Activated CD4-positive, alpha-beta T cell treated with anti-CD3 and anti-CD28 coated beads, Interleukin-2, amount 10 ng/mL, durations not matched to agents 24 days and 14 days (primary cell): Measurements from ENCODE around the gene FAM107B. TPM values are rescaled to one million over a fixed set of nuclear protein-coding genes. Genes with fewer than 3 reads are reported as not detected.
"Not testable (repeated sequence)": the region's sequence is repeated elsewhere in the genome, so short reads cannot be mapped to it uniquely, and the experiment has no call there.

ENCODE experiments used
- DNase-seq: peaks from one replicate; pipeline ENCODE4 v3.0.0; 2022
- H3K27ac Mint-ChIP-seq: one replicate; pipeline ENCODE4 v1.8.0; 2022; ENCODE audit warnings: mild to moderate bottlenecking, mixed read lengths
- H3K27me3 Mint-ChIP-seq: one replicate; pipeline ENCODE4 v1.8.0; 2022; ENCODE audit warnings: mixed read lengths
- H3K36me3 Mint-ChIP-seq: one replicate; pipeline ENCODE4 v1.8.0; 2022; ENCODE audit warnings: low read depth, mild to moderate bottlenecking, mixed read lengths
- H3K4me1 Mint-ChIP-seq: one replicate; pipeline ENCODE4 v1.8.0; 2021; ENCODE audit warnings: mixed read lengths
- H3K4me3 Mint-ChIP-seq: one replicate; pipeline ENCODE4 v1.8.0; 2022; ENCODE audit warnings: mild to moderate bottlenecking, moderate library complexity, mixed read lengths
- H3K9me3 Mint-ChIP-seq: one replicate; pipeline ENCODE4 v1.8.0; 2021; ENCODE audit warnings: mixed read lengths
- intact Hi-C: fragments of 100-400 bp; cut with micrococcal nuclease; formaldehyde crosslinking; loops from one replicate; pipeline ENCODE4 v1.15.1; 2023
- total RNA-seq: library from RNA; stranded (reverse); gene quantifications from 2 replicates; pipeline ENCODE4 v1.2.3, GENCODE V29; 2022

Gene FAM107B
- total RNA-seq, 1 donor from 2014 or later = 113 TPM

- peaks cover 15% of the 10 kb centered on the region for H3K4me1 Mint-ChIP-seq
- no peak for DNase-seq
- peaks cover 4% of the 10 kb centered on the region for H3K9me3 Mint-ChIP-seq
- H3K27me3 Mint-ChIP-seq = no peaks in the 10 kb centered on the region
- H3K4me3 Mint-ChIP-seq = no peak overlapping the region
- intact Hi-C loops = no loop called here
- no peaks in the 10 kb centered on the region for H3K36me3 Mint-ChIP-seq
- no peak overlapping the region for H3K27ac Mint-ChIP-seq
Measured at GRCh38 chr10:14737808-14738545, 36.7 kb downstream of the FAM107B start.

- intact Hi-C loops = no loop called here
Measured at GRCh38 chr10:14736600-14737081, 38.1 kb downstream of the FAM107B start.

DNA sequence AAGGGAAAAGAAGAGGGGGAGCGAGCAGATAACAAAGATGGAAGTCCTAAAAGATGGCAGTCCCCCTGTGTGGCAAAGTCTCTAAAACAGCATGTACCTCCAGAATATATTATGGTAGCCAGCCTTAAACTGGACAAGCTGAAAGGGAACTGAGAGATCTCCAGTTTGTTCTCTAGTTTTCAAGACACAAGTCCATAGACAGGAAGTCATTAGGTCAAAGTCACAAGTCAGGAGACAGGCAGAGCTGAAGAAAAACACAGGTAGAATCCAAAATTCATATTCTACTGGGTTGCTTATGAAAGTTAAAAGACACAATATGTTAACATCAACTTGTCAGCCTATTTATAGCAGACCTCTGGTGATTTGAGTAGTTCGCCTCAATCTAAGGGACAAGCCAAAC, 38.7 kb downstream of the FAM107B start:
- Mint-ChIP-seq H3K9me3 (no peaks in the 10 kb centered on the region), H3K36me3 (no peaks in the 10 kb centered on the region), H3K4me1 (peaks cover 7% of the 10 kb centered on the region), H3K27ac (no peak overlapping the region), H3K4me3 (no peak overlapping the region), H3K27me3 (no peaks in the 10 kb centered on the region)
- intact Hi-C loops = no loop called here
- no peak for DNase-seq

More at GRCh38 chr10:14736600-14737081, 38.1 kb downstream of the FAM107B start:
- Mint-ChIP-seq H3K9me3 (no peaks in the 10 kb centered on the region), H3K27ac (no peak overlapping the region), H3K4me1 (peaks cover 9% of the 10 kb centered on the region), H3K27me3 (no peaks in the 10 kb centered on the region), H3K4me3 (no peak overlapping the region), H3K36me3 (no peaks in the 10 kb centered on the region)
- DNase-seq = no peak

GRCh38 chr10:14731875-14732512, 42.7 kb downstream of the FAM107B start:
- H3K4me1 Mint-ChIP-seq = no peaks in the 10 kb centered on the region
- no peaks in the 10 kb centered on the region for H3K36me3 Mint-ChIP-seq
- no peaks in the 10 kb centered on the region for H3K27me3 Mint-ChIP-seq
- DNase-seq = peak; percentile 48
- intact Hi-C loops = no loop called here
- H3K9me3 Mint-ChIP-seq = peaks cover 13% of the 10 kb centered on the region
- H3K27ac Mint-ChIP-seq = no peak overlapping the region
- H3K4me3 Mint-ChIP-seq = no peak overlapping the region

- H3K4me1 Mint-ChIP-seq = peaks cover 7% of the 10 kb centered on the region
- H3K4me3 Mint-ChIP-seq = no peak overlapping the region
- no peak overlapping the region for H3K27ac Mint-ChIP-seq
- intact Hi-C loops = no loop called here
- no peak for DNase-seq
- H3K9me3 Mint-ChIP-seq = peaks cover 13% of the 10 kb centered on the region
- no peaks in the 10 kb centered on the region for H3K27me3 Mint-ChIP-seq
- H3K36me3 Mint-ChIP-seq = no peaks in the 10 kb centered on the region
Measured at GRCh38 chr10:14728346-14728745, 46.4 kb downstream of the FAM107B start.

GRCh38 chr10:14727924-14728323, 46.8 kb downstream of the FAM107B start:
- Mint-ChIP-seq H3K36me3 (no peaks in the 10 kb centered on the region), H3K27ac (no peak overlapping the region), H3K9me3 (peaks cover 13% of the 10 kb centered on the region), H3K4me3 (no peak overlapping the region), H3K27me3 (no peaks in the 10 kb centered on the region), H3K4me1 (peaks cover 12% of the 10 kb centered on the region)
- intact Hi-C loops = no loop called here
- DNase-seq = no peak

DNA sequence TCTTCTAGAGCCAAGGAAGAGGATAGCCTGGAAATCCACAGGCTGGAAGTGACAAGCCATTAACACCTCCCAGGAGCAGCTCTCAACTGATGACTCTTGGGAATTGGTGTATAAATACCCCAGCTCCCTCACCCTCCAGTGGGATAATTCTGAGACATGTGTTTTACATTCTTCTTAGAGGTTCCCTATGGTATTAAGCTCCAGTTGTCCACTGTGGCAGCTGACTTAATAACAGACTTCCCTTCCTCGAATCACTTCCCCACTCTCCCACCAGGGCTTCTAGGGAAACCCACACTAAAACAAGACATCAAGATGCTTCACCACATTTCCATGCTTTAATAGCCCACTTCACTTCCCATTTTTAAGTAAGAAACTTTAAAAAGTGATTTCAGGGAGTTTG, 47.2 kb downstream of the FAM107B start:
- Mint-ChIP-seq H3K9me3 (peaks cover 13% of the 10 kb centered on the region), H3K36me3 (no peaks in the 10 kb centered on the region), H3K27me3 (no peaks in the 10 kb centered on the region), H3K27ac (no peak overlapping the region), H3K4me3 (no peak overlapping the region), H3K4me1 (peaks cover 14% of the 10 kb centered on the region)
- no peak for DNase-seq
- intact Hi-C loops = no loop called here

GRCh38 chr10:14724931-14725330, 49.8 kb downstream of the FAM107B start:
- Mint-ChIP-seq H3K36me3 (no peaks in the 10 kb centered on the region), H3K4me3 (no peak overlapping the region), H3K27ac (no peak overlapping the region), H3K4me1 (peaks cover 14% of the 10 kb centered on the region), H3K9me3 (peaks cover 6% of the 10 kb centered on the region), H3K27me3 (no peaks in the 10 kb centered on the region)
- no peak for DNase-seq
- intact Hi-C loops = no loop called here

DNA sequence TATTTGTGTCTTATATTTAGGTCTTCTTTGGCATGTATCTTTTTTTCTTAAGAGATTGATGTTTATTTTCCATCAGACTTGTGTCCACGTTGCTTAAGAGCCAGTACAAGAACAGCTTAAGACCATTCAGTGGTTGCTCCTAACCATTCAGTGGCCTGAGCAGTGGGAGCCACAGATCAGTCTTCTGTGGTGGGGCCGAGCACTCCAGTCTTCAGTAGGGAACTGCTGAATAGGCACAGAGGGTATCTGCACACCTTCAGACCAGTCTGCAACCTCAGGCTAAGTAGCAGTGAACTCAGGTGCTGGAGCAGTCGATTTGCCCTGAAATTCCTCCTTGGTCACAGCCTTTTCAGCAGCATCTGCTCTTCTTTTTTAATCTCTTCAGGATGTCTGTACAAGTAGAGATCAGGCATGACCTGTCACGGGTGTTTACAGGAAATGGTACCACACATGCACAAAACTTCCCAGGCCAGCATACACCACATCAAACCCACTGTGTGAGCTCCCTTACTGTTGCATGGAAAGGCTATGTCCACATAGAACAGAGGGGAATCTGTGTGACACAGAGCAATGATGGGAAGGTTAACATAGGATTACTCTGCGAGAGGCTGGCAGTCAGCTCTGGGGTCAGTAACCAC, 51.5 kb downstream of the FAM107B start:
- Mint-ChIP-seq H3K27me3 (no peaks in the 10 kb centered on the region), H3K4me3 (peak overlapping the region; percentile 18), H3K36me3 (no peaks in the 10 kb centered on the region), H3K9me3 (peaks cover 6% of the 10 kb centered on the region), H3K27ac (peak overlapping the region; percentile 40), H3K4me1 (peaks cover 14% of the 10 kb centered on the region)
- DNase-seq = peak; percentile 81
- intact Hi-C loops = no loop called here

GRCh38 chr10:14717552-14717951, 57.1 kb downstream of the FAM107B start:
- no peaks in the 10 kb centered on the region for H3K36me3 Mint-ChIP-seq
- H3K27me3 Mint-ChIP-seq = no peaks in the 10 kb centered on the region
- no peak overlapping the region for H3K4me3 Mint-ChIP-seq
- peaks cover 4% of the 10 kb centered on the region for H3K9me3 Mint-ChIP-seq
- no peaks in the 10 kb centered on the region for H3K4me1 Mint-ChIP-seq
- DNase-seq = no peak
- intact Hi-C loops = no loop called here
- no peak overlapping the region for H3K27ac Mint-ChIP-seq

DNA sequence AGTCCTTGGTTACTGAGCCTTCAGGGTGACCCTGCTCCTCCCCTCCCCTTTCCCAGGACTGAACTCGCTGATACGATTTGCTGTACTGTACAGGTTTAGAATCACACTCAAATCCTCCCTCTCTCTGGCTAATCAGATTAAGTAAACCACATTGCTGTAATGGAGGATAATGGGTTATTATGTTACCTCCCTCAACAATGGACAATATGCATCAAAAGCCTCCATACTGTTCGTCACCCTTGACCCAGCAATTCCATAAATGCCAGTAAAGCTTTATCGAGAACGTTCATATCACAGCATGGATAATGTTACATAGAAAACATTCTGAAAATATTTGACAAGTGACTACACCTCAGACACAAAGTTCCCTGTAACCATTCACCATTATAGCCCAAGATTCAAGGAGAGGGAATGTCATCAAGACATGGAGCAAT, 61.7 kb downstream of the FAM107B start:
- Mint-ChIP-seq H3K27me3 (no peaks in the 10 kb centered on the region), H3K4me3 (no peak overlapping the region), H3K36me3 (no peaks in the 10 kb centered on the region), H3K27ac (no peak overlapping the region), H3K9me3 (peaks cover 7% of the 10 kb centered on the region), H3K4me1 (peaks cover 4% of the 10 kb centered on the region)
- intact Hi-C loops = no loop called here
- no peak for DNase-seq

- H3K9me3 Mint-ChIP-seq, H3K27me3 Mint-ChIP-seq, H3K4me3 Mint-ChIP-seq, DNase-seq, H3K36me3 Mint-ChIP-seq, H3K4me1 Mint-ChIP-seq, H3K27ac Mint-ChIP-seq, intact Hi-C loops: not testable (repeated sequence)
Measured at GRCh38 chr10:14709344-14709743, 65.4 kb downstream of the FAM107B start.

DNA sequence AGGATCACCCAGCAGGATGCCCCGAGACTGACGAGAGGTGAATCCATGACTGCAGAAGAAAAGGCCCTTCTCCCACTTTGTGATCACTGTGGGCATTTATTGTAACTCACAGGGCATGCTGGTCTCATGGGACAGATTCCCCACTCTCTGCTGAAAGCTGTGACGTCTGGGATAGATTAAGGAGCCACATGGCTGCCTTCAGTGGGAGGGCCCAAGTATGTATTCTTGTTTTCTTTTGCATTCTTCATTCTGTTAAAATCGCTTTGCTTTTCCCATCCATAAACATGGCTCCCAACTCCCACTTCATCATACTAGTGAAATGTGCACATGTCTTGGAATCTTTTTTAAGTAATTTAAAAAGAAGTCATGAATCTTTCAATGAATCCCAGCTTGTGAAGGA, 67.2 kb downstream of the FAM107B start:
- no peaks in the 10 kb centered on the region for H3K36me3 Mint-ChIP-seq
- no peaks in the 10 kb centered on the region for H3K27me3 Mint-ChIP-seq
- no peak for DNase-seq
- no peak overlapping the region for H3K27ac Mint-ChIP-seq
- no peak overlapping the region for H3K4me3 Mint-ChIP-seq
- H3K9me3 Mint-ChIP-seq = peaks cover 7% of the 10 kb centered on the region
- intact Hi-C loops = no loop called here
- peaks cover 4% of the 10 kb centered on the region for H3K4me1 Mint-ChIP-seq

GRCh38 chr10:14705548-14706230, 69.0 kb downstream of the FAM107B start:
- DNase-seq = no peak
- H3K4me1 Mint-ChIP-seq = peaks cover 4% of the 10 kb centered on the region
- no peaks in the 10 kb centered on the region for H3K36me3 Mint-ChIP-seq
- no peak overlapping the region for H3K4me3 Mint-ChIP-seq
- H3K27ac Mint-ChIP-seq = no peak overlapping the region
- no peaks in the 10 kb centered on the region for H3K27me3 Mint-ChIP-seq
- intact Hi-C loops = no loop called here
- H3K9me3 Mint-ChIP-seq = peaks cover 7% of the 10 kb centered on the region
